ENCODE results near the gene CORO1C.
"Not testable (repeated sequence)": the region's sequence is repeated elsewhere in the genome, so short reads cannot be mapped to it uniquely, and the experiment has no call there.

CORO1C gene

GRCh38 chr12:108671110-108671509 lies 60.2 kb downstream of the CORO1C start:
- no peak for DNase-seq

GRCh38 chr12:108670066-108670631 lies 61.2 kb downstream of the CORO1C start:
- no peak for DNase-seq

GRCh38 chr12:108668542-108668941 lies 62.8 kb downstream of the CORO1C start:
- no peak for DNase-seq

- no peak for DNase-seq
Measured at GRCh38 chr12:108668063-108668462, 63.3 kb downstream of the CORO1C start.

GRCh38 chr12:108667349-108667748 lies 64.0 kb downstream of the CORO1C start:
- no peak for DNase-seq

GRCh38 chr12:108666401-108666881 lies 64.9 kb downstream of the CORO1C start:
- DNase-seq, result no peak

- no peak for DNase-seq
Measured at GRCh38 chr12:108665608-108666202, 65.6 kb downstream of the CORO1C start.

GRCh38 chr12:108664338-108665258 lies 66.7 kb downstream of the CORO1C start:
- peak; percentile 85 for DNase-seq

- no peak for DNase-seq
Measured at GRCh38 chr12:108663324-108664015, 67.8 kb downstream of the CORO1C start.

GRCh38 chr12:108658115-108658514 lies 73.2 kb downstream of the CORO1C start:
- DNase-seq, result not testable (repeated sequence)

- DNase-seq, result no peak
Measured at GRCh38 chr12:108657130-108657745, 74.1 kb downstream of the CORO1C start.

GRCh38 chr12:108656247-108656646 lies 75.1 kb downstream of the CORO1C start:
- DNase-seq, result not testable (repeated sequence)

GRCh38 chr12:108655812-108656175 lies 75.5 kb downstream of the CORO1C start:
- DNase-seq, result not testable (repeated sequence)

GRCh38 chr12:108654622-108655021 lies 76.7 kb downstream of the CORO1C start:
- not testable (repeated sequence) for DNase-seq

GRCh38 chr12:108653922-108654321 lies 77.4 kb downstream of the CORO1C start:
- DNase-seq, result no peak

GRCh38 chr12:108653082-108653516 lies 78.2 kb downstream of the CORO1C start:
- no peak for DNase-seq

- DNase-seq, result no peak
Measured at GRCh38 chr12:108650083-108650482, 81.2 kb downstream of the CORO1C start.

GRCh38 chr12:108649669-108650068 lies 81.6 kb downstream of the CORO1C start:
- no peak for DNase-seq

GRCh38 chr12:108649126-108649525 lies 82.2 kb downstream of the CORO1C start:
- DNase-seq, result no peak

GRCh38 chr12:108648371-108648770 lies 82.9 kb downstream of the CORO1C start:
- DNase-seq, result no peak

- no peak for DNase-seq
Measured at GRCh38 chr12:108647585-108648287, 83.6 kb downstream of the CORO1C start.

Data from activated naive CD4-positive, alpha-beta T cell treated with Interleukin-2 at 50 U/mL for 16 hours (primary cell).